Bronchial epithelial cell (primary cell): ENCODE measurements around the gene ADNP. TPM values are rescaled to one million over a fixed set of nuclear protein-coding genes. Genes with fewer than 3 reads are reported as not detected.

Source experiments
- DNase-seq: peaks from one replicate; pipeline ENCODE4 v3.0.0-alpha.2; 2010; ENCODE audit warnings: low read depth
- FAIRE-seq: peaks from 2 replicates; lab custom pipeline; 2011; peaks lifted over from hg19 to GRCh38; lab: Jason Lieb, UNC
- H3K27me3 ChIP-seq: 2 replicates; pipeline ENCODE4 v1.5.1; 2011; ENCODE audit warnings: low read length; ENCODE audit not compliant: control insufficient read depth, insufficient read depth
- H3K36me3 ChIP-seq: 2 replicates; pipeline ENCODE4 v1.5.1; 2011; ENCODE audit warnings: low read length; ENCODE audit not compliant: control insufficient read depth, insufficient read depth
- H3K4me3 ChIP-seq: 2 replicates; pipeline ENCODE4 v1.5.1; 2011; ENCODE audit warnings: mild to moderate bottlenecking, low read depth, low read length, control low read depth
- CTCF ChIP-seq: IDR thresholded peaks from 2 replicates; pipeline ENCODE4 v1.5.1; 2011; ENCODE audit warnings: mild to moderate bottlenecking, moderate library complexity, low read length, control low read depth, inconsistent platforms; ENCODE audit not compliant: insufficient read depth, severe bottlenecking
- total RNA-seq: library from RNA; depleted of rRNA; stranded (reverse); fragments of >200 nt; gene quantifications from 2 replicates; pipeline ENCODE4 v1.2.1, GENCODE V29; 2014

Gene ADNP
- total RNA-seq, 1 donor from 2014 or later, result 28.2 TPM

- Histone ChIP-seq H3K27me3 (no peaks in the 10 kb centered on the region), H3K4me3 (no peak overlapping the region), H3K36me3 (peaks cover 3% of the 10 kb centered on the region)
- no peak for TF ChIP-seq CTCF
- no peak for FAIRE-seq
- DNase-seq, result peak; percentile 35
Observed at GRCh38 chr20:50845566-50846215, 85.5 kb downstream of the ADNP start.

GRCh38 chr20:50844430-50845100 lies 86.7 kb downstream of the ADNP start:
- Histone ChIP-seq H3K4me3 (no peak overlapping the region), H3K36me3 (peaks cover 3% of the 10 kb centered on the region), H3K27me3 (no peaks in the 10 kb centered on the region)
- TF ChIP-seq CTCF, result no peak
- DNase-seq (peak; percentile 99), FAIRE-seq (no peak)

- Histone ChIP-seq H3K36me3 (peaks cover 3% of the 10 kb centered on the region), H3K27me3 (no peaks in the 10 kb centered on the region), H3K4me3 (no peak overlapping the region)
- DNase-seq (peak; percentile 85), FAIRE-seq (no peak)
- TF ChIP-seq CTCF, result no peak
Observed at GRCh38 chr20:50843331-50844276, 87.6 kb downstream of the ADNP start.

- TF ChIP-seq CTCF, result no peak
- FAIRE-seq (no peak), DNase-seq (no peak)
- H3K36me3 ChIP-seq, result peaks cover 3% of the 10 kb centered on the region
- no peaks in the 10 kb centered on the region for H3K27me3 ChIP-seq
- H3K4me3 ChIP-seq, result no peak overlapping the region
Observed at GRCh38 chr20:50842821-50843220, 88.4 kb downstream of the ADNP start.

Other genes with a start within 250 kb of the ADNP start
- under 0.01 and 0.53 TPM in 2 replicates for gene RIPOR3, start 239.9 kb downstream of the ADNP start, total RNA-seq
- gene PARD6B, start 199.9 kb downstream of the ADNP start, total RNA-seq, result 8.2 and 12.4 TPM in 2 replicates
- 5.5 and 12.2 TPM in 2 replicates for gene BCAS4, start 136.4 kb downstream of the ADNP start, total RNA-seq
- 82.7 and 87.8 TPM in 2 replicates for gene DPM1, start 27.1 kb upstream of the ADNP start, total RNA-seq
- 8.1 and 9.7 TPM in 2 replicates for gene MOCS3, start 27.4 kb upstream of the ADNP start, total RNA-seq
- 90.6 and 91.1 TPM in 2 replicates for gene KCNG1, start 91.7 kb upstream of the ADNP start, total RNA-seq